ENCODE results near the gene AHSA1. TPM values are rescaled to one million over a fixed set of nuclear protein-coding genes. Genes with fewer than 3 reads are reported as not detected.

The AHSA1 gene
- polyA plus RNA-seq, 1 donor (not counting 4 experiments of a cell fraction or from before 2014, with no cell fraction given), result 247 TPM

GRCh38 chr14:77438596-77438995 lies 19.3 kb upstream of the AHSA1 start:
- Histone ChIP-seq H3K4me3 (ENCODE audit: control insufficient read depth in 2 of 3, extremely low read depth in 1 of 3, insufficient read depth in 2 of 3, low read depth in 1 of 3, low read length in 3 of 3) (no peak overlapping the region), H2AFZ (ENCODE audit: control insufficient read depth, low read length) (no peak overlapping the region), H3K36me3 (ENCODE audit: control insufficient read depth in 2 of 2, extremely low read depth in 1 of 2, insufficient read depth in 2 of 2, low read length in 2 of 2) (peaks cover 11 to 25% of the 10 kb centered on the region in 2 experiments), H3K4me1 (ENCODE audit: control insufficient read depth, extremely low read depth, insufficient read depth, low read length) (no peaks in the 10 kb centered on the region), H4K20me1 (ENCODE audit: control insufficient read depth, extremely low read depth, insufficient read depth, low read length) (no peaks in the 10 kb centered on the region), H3K79me2 (ENCODE audit: control insufficient read depth, insufficient read depth, low read length) (no peaks in the 10 kb centered on the region), H3K27ac (ENCODE audit: control insufficient read depth, insufficient read depth, low read length) (no peak overlapping the region), H3K9me1 (ENCODE audit: control insufficient read depth, extremely low read depth, insufficient read depth, low read length) (no peaks in the 10 kb centered on the region), H3K9ac (ENCODE audit: control insufficient read depth, extremely low read depth, insufficient read depth, low read length) (no peak overlapping the region), H3K27me3 (ENCODE audit: control insufficient read depth, extremely low read depth, insufficient read depth, low read length) (no peaks in the 10 kb centered on the region), H3K9me3 (ENCODE audit: control insufficient read depth, low read depth, low read length) (no peaks in the 10 kb centered on the region), H3K4me2 (ENCODE audit: control insufficient read depth, extremely low read depth, insufficient read depth, low read depth, low read length) (no peak overlapping the region)
- dilution Hi-C loops (cut with MboI; ENCODE audit: extremely low pct_ligation_motif_present, low sequenced_read_pairs), result no loop called here
- no peak for TF ChIP-seq CTCF (optimal IDR thresholded peaks at IDR 0.05 in 1 of 3, IDR thresholded peaks at IDR 0.05 in 1 of 3, conservative IDR thresholded peaks at IDR 0.05 in 1 of 3; ENCODE audit: extremely low read depth in 1 of 3, insufficient read depth in 2 of 3, low read length in 3 of 3)
- no peak for TF ChIP-seq EZH2 (IDR thresholded peaks at IDR 0.05; ENCODE audit: low read length)
- DNase-seq (ENCODE audit: low read depth, low spot score) (no peak), FAIRE-seq (no peak)

GRCh38 chr14:77439861-77440260 lies 18.0 kb upstream of the AHSA1 start:
- H3K36me3 ChIP-seq (ENCODE audit: control insufficient read depth in 2 of 2, extremely low read depth in 1 of 2, insufficient read depth in 2 of 2, low read length in 2 of 2), result peaks cover 11 to 27% of the 10 kb centered on the region in 2 experiments

More at GRCh38 chr14:77439861-77440260, 18.0 kb upstream of the AHSA1 start:
- no peak overlapping the region for H2AFZ ChIP-seq (ENCODE audit: control insufficient read depth, low read length)
- H3K27me3 ChIP-seq (ENCODE audit: control insufficient read depth, extremely low read depth, insufficient read depth, low read length), result no peaks in the 10 kb centered on the region
- DNase-seq (ENCODE audit: low read depth, low spot score) (no peak), FAIRE-seq (no peak)
- H3K79me2 ChIP-seq (ENCODE audit: control insufficient read depth, insufficient read depth, low read length), result no peaks in the 10 kb centered on the region
- dilution Hi-C loops (cut with MboI; ENCODE audit: extremely low pct_ligation_motif_present, low sequenced_read_pairs), result no loop called here
- no peak overlapping the region for H3K4me2 ChIP-seq (ENCODE audit: control insufficient read depth, extremely low read depth, insufficient read depth, low read depth, low read length)
- no peak overlapping the region for H3K27ac ChIP-seq (ENCODE audit: control insufficient read depth, insufficient read depth, low read length)
- TF ChIP-seq EZH2 (IDR thresholded peaks at IDR 0.05; ENCODE audit: low read length), result no peak
- no peak for TF ChIP-seq CTCF (optimal IDR thresholded peaks at IDR 0.05 in 1 of 3, IDR thresholded peaks at IDR 0.05 in 1 of 3, conservative IDR thresholded peaks at IDR 0.05 in 1 of 3; ENCODE audit: extremely low read depth in 1 of 3, insufficient read depth in 2 of 3, low read length in 3 of 3)
- no peak overlapping the region for H3K4me3 ChIP-seq (ENCODE audit: control insufficient read depth in 2 of 3, extremely low read depth in 1 of 3, insufficient read depth in 2 of 3, low read depth in 1 of 3, low read length in 3 of 3)
- H3K4me1 ChIP-seq (ENCODE audit: control insufficient read depth, extremely low read depth, insufficient read depth, low read length), result no peaks in the 10 kb centered on the region
- no peak overlapping the region for H3K9ac ChIP-seq (ENCODE audit: control insufficient read depth, extremely low read depth, insufficient read depth, low read length)
- no peaks in the 10 kb centered on the region for H3K9me3 ChIP-seq (ENCODE audit: control insufficient read depth, low read depth, low read length)
- no peaks in the 10 kb centered on the region for H3K9me1 ChIP-seq (ENCODE audit: control insufficient read depth, extremely low read depth, insufficient read depth, low read length)
- no peaks in the 10 kb centered on the region for H4K20me1 ChIP-seq (ENCODE audit: control insufficient read depth, extremely low read depth, insufficient read depth, low read length)

Data from keratinocyte (primary cell).